Measurements from ENCODE around the gene DNAJC18. TPM values are rescaled to one million over a fixed set of nuclear protein-coding genes. Genes with fewer than 3 reads are reported as not detected.

Gene DNAJC18
- total and polyA plus RNA-seq, 2 of the 8 experiments (the other 6 are each of a cell fraction or from before 2014, with no cell fraction given), result 7.8 to 29.2 TPM

- H3K79me2 ChIP-seq (ENCODE audit: control insufficient read depth in 1 of 2, insufficient read depth in 2 of 2, low read length in 2 of 2), result no peaks in the 10 kb centered on the region; a peak in 1 of 4 replicates
- H2AFZ ChIP-seq (ENCODE audit: low read length), result no peak overlapping the region
- no peak overlapping the region for H2BK12ac ChIP-seq (ENCODE audit: low read depth, low read length)
- peaks cover 13 to 29% (median 25%) of the 10 kb centered on the region in 4 experiments; a peak in 6 of 7 replicates for H3K27me3 ChIP-seq (replicated peaks in 1 of 4; ENCODE audit: control insufficient read depth in 3 of 4, extremely low read depth in 1 of 4, insufficient read depth in 3 of 4, low read length in 3 of 4)
- H3K4ac ChIP-seq (replicated peaks; ENCODE audit: insufficient read length, low read depth, low read length), result no peak overlapping the region
- H3K23ac ChIP-seq (ENCODE audit: insufficient read length), result no peak overlapping the region
- H2BK5ac ChIP-seq (ENCODE audit: low read depth, low read length), result no peak overlapping the region
- no peak for DNase-seq (ENCODE audit: low read depth in 1 of 2, low spot score in 2 of 2)
- no peak overlapping the region for H3K18ac ChIP-seq (ENCODE audit: extremely low read depth, low read length)
- no peak overlapping the region for H3K4me2 ChIP-seq (ENCODE audit: insufficient read depth in 1 of 2, low read depth in 2 of 2, low read length in 2 of 2)
- H4K20me1 ChIP-seq (replicated peaks in 1 of 2; ENCODE audit: control insufficient read depth in 1 of 2, insufficient read depth in 2 of 2, low read length in 2 of 2), result peaks cover 0 to 3% of the 10 kb centered on the region in 2 experiments
- POLR2A ChIA-PET (ENCODE audit: partially characterized antibody), result interaction anchor here (0.7 kb wide), 1 partner anchor 185 kb away, joined by 3 read pairs; no protein-coding TSS in a partner anchor
- no peak overlapping the region for H2BK120ac ChIP-seq (replicated peaks; ENCODE audit: low read depth, low read length)
- no peak overlapping the region for H2BK20ac ChIP-seq (ENCODE audit: low read length)
- H2BK15ac ChIP-seq (ENCODE audit: low read length), result no peak overlapping the region
- CTCF ChIA-PET (ENCODE audit: partially characterized antibody), result interaction anchor here (1.7 kb wide), 1 partner anchor 10 kb away, joined by 4 read pairs; no protein-coding TSS in a partner anchor
- no peak overlapping the region for H4K5ac ChIP-seq (ENCODE audit: insufficient read length, low read depth, low read length)
- H3K27ac ChIP-seq (ENCODE audit: low read depth, low read length), result no peak overlapping the region
- no peak for FAIRE-seq
- no peak overlapping the region for H3K9ac ChIP-seq (replicated peaks in 1 of 4; ENCODE audit: extremely low read depth in 1 of 4, low read depth in 3 of 4, low read length in 3 of 4)
- no peak overlapping the region for H4K8ac ChIP-seq (ENCODE audit: extremely low read depth, insufficient read depth, low read length)
- H2AK5ac ChIP-seq (ENCODE audit: low read depth, low read length), result no peak overlapping the region
- no peak overlapping the region for H3K56ac ChIP-seq (replicated peaks; ENCODE audit: insufficient read length, low read depth, low read length)
- no peak overlapping the region for H4K91ac ChIP-seq (replicated peaks; ENCODE audit: insufficient read length, low read length)
- H3K36me3 ChIP-seq (ENCODE audit: control insufficient read depth in 2 of 4, insufficient read depth in 4 of 4, low read length in 3 of 4), result peaks cover 0 to 6% (median 3%) of the 10 kb centered on the region in 4 experiments; a peak in 2 of 8 replicates
- 87% methylated on average over 6 of the region's 6 CpGs; no CpG with 5 or more reads in 1 of the 2 experiments for WGBS, 2 experiments (ENCODE audit: extremely low coverage in 1 of 2, insufficient coverage in 1 of 2, insufficient read length in 1 of 2, insufficient replicate concordance in 2 of 2, low coverage in 1 of 2, low lambda C conversion rate in 2 of 2, missing lambda C conversion rate in 1 of 2)
- H3K4me1 ChIP-seq (replicated peaks in 1 of 4; ENCODE audit: control insufficient read depth in 3 of 4, insufficient read depth in 4 of 4, low read length in 3 of 4), result peaks cover 0 to 20% (median 11%) of the 10 kb centered on the region in 4 experiments; a peak in 6 of 7 replicates
- H3K4me3 ChIP-seq (ENCODE audit: extremely low read depth in 1 of 4, insufficient read depth in 2 of 4, low read depth in 3 of 4, low read length in 4 of 4), result no peak overlapping the region
- no peak overlapping the region for H3K14ac ChIP-seq (ENCODE audit: insufficient read length)
- H3K9me3 ChIP-seq (ENCODE audit: insufficient read depth in 2 of 2, low read depth in 1 of 2, low read length in 1 of 2), result no peaks in the 10 kb centered on the region
- no peaks in the 10 kb centered on the region for H3K79me1 ChIP-seq (ENCODE audit: low read depth, low read length)
- H3K23me2 ChIP-seq (ENCODE audit: low read depth, low read length), result peaks cover 20% of the 10 kb centered on the region; the same call in 1 of the 2 replicates
- TF ChIP-seq USF2 (IDR thresholded peaks at IDR 0.05; ENCODE audit: low read length), result no peak
- TF ChIP-seq JUND (IDR thresholded peaks at IDR 0.05; ENCODE audit: low read length), result no peak
- no peak for TF ChIP-seq EZH2 (IDR thresholded peaks at IDR 0.05; ENCODE audit: low read depth, low read length, severe bottlenecking)
- no peak for TF ChIP-seq FOSL1 (IDR thresholded peaks at IDR 0.05; ENCODE audit: insufficient read depth, low read depth, low read length)
- no peak for TF ChIP-seq HDAC6 (IDR thresholded peaks at IDR 0.05; ENCODE audit: low read depth, low read length)
- TF ChIP-seq CEBPB (IDR thresholded peaks at IDR 0.05; ENCODE audit: low read depth, low read length), result no peak
- no peak for TF ChIP-seq PHF8 (conservative IDR thresholded peaks at IDR 0.05; ENCODE audit: low read depth, low read length)
- no peak for TF ChIP-seq TAF1 (IDR thresholded peaks at IDR 0.05; ENCODE audit: low read depth, low read length)
- TF ChIP-seq ATF2 (IDR thresholded peaks at IDR 0.05; ENCODE audit: low read length), result no peak
- TF ChIP-seq RBBP5 (IDR thresholded peaks at IDR 0.05; ENCODE audit: borderline replicate concordance, low read depth, low read length), result no peak
- no peak for TF ChIP-seq JUN (IDR thresholded peaks at IDR 0.05; ENCODE audit: low read depth, low read length)
These were observed 41.4 kb downstream of the DNAJC18 start for GRCh38 chr5:139397921-139398320.
